GM12873 (cell line): Measurements from ENCODE around the gene PTPMT1.

ENCODE experiments used
- TF ChIP-seq, protein P1 (sequence below): IDR thresholded peaks from 2 replicates; pipeline ENCODE4 v1.5.1; 2012; ENCODE audit warnings: low read depth, mild to moderate bottlenecking, moderate library complexity, low read length, control low read depth; ENCODE audit not compliant: insufficient read depth; ENCODE audit errors: missing control alignments

Gene PTPMT1

DNA sequence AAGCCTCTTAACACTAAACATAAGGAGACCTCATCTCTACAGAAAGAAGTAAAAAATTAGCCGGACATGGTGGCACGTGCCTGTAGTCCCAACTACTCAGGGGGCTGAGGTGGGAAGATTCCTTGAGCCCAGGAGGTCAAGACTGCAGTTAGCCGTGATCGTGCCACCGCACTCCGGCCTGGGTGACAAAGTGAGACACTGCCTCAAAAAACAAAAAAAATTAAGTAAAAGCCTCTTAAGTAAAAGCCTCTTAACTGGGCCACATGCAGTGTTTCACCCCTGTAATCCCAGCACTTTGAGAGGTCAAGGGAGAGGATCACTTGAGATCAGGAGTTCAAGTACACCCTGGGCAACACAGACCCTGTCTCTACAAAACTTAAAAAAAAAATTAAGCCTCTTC is 38.2 kb upstream of the PTPMT1 start:
- TF ChIP-seq, protein P1, sequence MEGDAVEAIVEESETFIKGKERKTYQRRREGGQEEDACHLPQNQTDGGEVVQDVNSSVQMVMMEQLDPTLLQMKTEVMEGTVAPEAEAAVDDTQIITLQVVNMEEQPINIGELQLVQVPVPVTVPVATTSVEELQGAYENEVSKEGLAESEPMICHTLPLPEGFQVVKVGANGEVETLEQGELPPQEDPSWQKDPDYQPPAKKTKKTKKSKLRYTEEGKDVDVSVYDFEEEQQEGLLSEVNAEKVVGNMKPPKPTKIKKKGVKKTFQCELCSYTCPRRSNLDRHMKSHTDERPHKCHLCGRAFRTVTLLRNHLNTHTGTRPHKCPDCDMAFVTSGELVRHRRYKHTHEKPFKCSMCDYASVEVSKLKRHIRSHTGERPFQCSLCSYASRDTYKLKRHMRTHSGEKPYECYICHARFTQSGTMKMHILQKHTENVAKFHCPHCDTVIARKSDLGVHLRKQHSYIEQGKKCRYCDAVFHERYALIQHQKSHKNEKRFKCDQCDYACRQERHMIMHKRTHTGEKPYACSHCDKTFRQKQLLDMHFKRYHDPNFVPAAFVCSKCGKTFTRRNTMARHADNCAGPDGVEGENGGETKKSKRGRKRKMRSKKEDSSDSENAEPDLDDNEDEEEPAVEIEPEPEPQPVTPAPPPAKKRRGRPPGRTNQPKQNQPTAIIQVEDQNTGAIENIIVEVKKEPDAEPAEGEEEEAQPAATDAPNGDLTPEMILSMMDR, result no peak

DNA sequence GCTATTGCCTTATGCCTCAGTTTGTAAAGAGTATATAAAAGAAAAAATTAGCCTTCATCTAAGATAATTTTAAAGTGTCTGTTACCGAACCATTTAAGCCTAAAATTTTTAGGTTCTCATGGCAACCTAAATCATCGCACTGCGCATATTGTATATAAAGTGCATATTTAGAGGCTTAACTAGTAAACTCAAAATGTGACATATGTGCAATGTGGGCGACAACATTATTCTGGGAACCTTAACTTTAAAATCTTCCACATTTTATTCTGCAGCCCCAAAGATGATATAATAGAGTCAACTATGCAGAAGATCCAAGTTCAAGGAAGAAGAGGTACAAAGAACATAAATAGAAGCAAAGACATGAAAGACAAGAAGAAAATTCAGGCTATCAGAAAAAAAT is 35.4 kb upstream of the PTPMT1 start:
- TF ChIP-seq, protein P1, result no peak

DNA sequence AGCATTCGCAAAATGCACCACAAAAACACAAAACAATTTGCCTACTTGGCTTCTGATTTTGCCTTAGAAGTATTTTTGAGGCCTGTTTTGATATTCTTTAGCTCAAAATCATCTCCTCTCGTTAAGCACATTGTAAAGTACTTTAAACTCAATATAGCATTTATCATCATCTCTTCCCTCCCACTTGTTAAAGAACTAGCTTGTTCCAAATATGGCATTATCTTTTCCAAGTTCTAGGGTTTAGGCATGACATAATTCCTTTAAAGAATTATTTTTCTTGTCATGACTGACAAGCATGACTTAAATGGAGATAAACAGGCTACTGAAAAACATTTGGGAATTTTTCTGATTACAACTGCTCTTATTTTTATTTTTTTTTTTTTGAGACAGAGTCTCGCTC is 33.7 kb upstream of the PTPMT1 start:
- TF ChIP-seq, protein P1, result no peak

DNA sequence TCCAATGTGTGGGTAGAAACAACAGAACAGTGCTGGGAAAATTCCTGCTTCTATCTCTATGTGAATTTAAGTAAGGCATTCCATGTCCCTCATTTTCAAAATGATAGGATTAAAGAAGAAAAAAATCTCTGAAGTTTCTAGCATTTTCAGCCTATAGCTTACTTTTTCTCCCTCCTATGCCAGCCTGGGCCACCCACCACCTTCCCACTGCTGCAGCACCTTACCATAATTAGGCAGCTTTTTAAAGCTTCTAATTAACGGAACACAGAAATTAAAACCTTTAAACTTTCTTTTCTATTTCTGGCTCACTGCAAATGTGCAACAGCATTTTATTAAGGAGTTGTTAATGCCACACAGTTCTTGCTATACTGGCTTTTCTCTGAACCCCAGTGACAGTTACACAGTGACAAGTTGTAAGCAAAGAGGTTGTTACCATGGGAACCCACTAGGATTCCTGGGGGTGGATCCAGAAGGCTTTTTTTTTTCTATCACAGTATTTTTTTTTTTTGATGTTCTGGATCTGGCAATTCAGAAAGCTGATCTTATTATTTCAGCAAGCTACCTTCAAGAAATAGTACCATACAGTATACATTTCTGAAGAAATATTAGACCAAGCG is 32.7 kb upstream of the PTPMT1 start:
- TF ChIP-seq, protein P1, result no peak

DNA sequence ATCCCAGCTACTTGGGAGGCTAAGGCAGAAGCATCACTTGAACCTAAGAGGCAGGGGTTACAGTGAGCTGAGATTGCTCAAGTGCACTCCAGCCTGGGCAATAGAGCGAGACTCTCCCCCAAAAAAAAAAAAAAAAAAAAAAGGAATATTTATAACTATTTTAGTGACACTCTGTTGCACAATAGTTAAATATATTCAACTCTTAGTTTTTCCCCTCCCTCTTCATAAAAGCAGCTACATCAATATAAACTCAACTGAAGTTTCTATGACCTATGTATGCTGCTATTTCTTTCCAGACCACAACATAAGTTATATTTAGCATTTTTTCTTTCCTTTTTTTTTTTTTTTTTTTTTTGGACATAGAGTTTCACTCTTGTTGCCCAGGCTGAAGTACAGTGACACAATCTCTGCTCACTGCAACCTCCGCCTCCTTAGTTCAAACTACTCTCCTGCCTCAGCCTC is 31.7 kb upstream of the PTPMT1 start:
- TF ChIP-seq, protein P1, result no peak

DNA sequence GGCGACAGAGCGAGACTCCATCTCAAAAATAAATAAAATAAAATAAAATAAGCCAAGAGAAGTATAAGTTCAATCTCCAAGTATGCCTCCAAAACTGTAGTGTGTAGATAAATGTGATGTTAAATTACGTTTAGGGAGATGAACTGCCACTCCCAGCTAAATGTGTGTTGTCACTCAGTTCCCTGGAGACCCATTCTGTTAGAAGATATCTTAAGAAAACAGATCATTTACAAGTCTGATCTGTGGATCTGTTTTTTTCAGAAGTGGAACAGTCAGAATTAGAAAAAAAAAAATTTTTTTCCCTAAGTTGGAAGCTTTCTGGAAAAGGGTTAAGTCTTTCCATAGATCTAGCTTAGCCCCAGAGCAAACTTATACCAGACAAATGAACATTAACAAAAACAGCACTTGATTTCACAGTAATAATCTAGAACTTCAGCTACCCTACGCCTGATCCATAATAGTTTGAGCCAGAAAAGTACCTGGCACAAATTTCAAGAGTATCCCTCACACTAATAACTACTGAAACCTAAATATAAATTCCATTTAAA is 30.6 kb upstream of the PTPMT1 start:
- TF ChIP-seq, protein P1, result no peak

DNA sequence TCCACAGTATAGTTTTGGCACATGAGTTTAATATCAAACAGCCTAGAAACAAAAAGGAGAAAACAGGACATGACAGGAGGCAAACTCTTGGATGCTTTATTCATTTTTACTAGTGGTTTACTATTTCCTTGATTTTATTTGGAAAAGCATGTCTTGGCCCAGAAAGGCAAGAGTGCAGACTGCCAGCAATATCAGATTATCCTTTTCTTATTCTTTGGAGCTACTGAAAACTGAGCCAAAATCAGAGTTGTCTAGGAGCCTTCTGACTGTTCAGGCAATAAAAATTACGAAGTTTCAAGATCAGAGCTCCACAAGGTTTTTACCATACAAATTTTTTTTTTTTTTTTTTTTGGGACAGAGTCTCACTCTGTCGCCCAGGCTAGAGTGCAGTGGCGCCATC is 28.5 kb upstream of the PTPMT1 start:
- TF ChIP-seq, protein P1, result no peak
